ENCODE data around the gene WNT8A.
"Not testable (repeated sequence)": the region's sequence is repeated elsewhere in the genome, so short reads cannot be mapped to it uniquely, and the experiment has no call there.

Gene WNT8A, protein sequence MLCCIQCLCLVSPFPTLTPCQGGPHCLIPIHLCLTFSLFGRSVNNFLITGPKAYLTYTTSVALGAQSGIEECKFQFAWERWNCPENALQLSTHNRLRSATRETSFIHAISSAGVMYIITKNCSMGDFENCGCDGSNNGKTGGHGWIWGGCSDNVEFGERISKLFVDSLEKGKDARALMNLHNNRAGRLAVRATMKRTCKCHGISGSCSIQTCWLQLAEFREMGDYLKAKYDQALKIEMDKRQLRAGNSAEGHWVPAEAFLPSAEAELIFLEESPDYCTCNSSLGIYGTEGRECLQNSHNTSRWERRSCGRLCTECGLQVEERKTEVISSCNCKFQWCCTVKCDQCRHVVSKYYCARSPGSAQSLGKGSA

DNA sequence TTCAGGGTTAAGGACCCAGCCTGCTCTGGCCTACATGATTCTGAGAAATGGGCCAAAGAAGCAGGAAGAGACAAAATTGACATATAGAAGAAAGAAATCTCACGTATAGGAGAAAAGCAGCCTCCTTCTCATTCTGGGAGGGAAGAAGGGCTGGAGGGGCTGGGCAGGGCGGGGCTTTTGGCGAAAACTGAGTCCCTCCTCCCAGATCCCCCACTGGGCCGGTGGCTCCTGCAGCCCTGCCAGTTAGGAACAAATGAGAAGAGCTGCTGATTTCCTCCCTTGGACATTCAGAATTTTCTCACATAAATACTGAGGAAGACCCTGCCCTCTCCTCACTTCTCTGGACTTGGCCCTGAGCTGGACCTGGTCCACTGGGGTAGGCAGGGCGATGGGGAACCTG is at the start of gene WNT8A:
WNT8A (plus strand) TSS at position 332 of the 400 bp plus-strand sequence. CDS start 95 bp downstream, outside the sequence.
- DNase-seq = no peak

DNA sequence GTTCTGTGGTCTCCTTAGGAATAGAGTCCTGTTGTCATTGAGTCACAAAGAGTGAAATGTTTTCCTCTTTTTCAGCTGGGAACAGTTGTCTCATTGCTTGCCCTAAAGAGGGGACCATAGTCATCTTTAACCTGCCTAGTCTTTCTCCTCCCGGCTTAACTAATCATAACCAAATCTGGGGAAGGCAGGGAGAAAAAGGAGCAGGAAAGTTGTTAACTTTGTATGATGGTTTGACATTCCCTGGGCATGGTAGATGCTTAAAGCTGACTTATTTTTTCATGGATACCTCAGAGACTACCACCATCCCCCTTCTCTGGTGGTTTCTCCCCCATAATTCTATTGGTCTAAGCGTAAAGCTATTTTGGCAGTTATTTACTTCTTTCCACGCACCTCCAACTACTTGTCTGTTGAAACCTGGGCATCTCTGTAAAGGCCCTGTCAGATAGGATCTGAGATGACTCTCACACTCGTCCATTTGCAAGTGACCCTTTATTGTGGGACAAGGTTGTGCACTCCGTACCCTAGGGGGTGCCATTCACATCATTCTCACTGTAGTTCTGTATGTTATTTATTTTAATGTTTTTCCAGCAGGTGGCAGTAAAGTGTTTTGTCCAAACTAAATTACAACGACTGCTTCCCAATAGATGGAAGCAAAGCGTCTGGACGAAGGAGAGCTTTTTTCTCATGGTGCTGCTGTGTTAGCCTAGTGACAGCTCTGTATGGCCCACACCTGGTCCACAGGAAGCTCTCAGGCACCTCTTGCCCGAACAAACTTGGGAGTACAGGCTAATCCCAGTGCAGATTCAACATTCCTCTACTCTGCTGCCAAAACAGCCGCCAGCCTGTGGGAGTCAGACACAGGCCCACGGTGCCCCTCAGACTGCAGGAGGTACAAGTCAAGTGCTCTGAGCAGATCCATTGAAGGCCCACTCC is 48.0 kb upstream of the WNT8A start:
- peak; percentile 61 for DNase-seq

DNA sequence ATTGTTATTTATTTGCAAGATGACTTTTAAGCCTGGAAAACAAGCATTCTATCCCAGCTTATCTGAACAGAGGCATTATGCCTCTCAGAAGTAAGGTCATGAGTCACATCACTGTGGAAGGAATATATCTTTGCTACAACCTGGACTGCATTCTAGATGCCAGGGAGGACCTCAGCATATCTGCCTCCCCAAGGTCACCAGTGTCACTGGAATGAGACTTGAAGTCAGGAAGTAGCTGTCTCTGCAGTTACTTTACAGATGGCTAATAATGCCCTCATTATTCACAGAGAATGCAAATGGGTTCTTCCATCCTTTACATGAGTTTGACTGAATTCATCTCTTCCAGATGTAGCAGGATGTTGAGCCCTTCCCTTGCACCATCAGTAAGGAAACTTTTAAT is 46.6 kb upstream of the WNT8A start:
- DNase-seq = no peak

DNA sequence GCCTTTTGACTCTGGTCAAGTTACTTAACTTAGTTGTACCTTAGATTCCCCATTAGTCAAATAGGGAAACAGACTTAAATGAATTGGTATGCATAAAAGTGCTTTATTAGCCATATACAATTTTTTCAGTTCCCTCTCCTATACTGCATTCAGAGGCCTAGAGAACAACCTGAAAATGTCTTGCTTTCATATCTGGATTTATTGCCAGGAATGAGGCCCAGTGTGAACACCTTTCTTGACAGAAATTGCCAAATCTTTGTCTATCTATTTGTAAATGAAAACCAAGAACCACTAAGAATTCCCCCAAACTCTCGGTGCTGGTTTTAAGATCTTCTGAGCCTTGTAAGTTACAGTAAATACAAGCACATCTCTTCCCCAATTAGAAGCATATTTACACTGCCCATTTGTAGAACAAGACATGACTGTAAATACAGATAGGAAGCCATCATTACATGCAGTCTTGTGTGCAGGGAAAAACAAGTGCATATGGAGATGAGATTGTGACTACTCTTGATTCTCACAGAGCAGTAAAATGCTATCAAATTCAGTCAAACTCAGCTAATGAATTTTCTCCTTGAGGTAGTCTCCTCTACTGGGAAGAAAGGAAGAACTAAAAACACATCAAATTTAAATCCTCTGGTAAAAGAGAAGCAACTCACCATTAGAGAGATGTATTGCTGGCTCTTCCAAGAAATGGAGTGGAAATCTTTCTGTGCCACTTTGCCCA is 45.8 kb upstream of the WNT8A start:
- no peak for DNase-seq

GRCh38 chr5:138038826-138039225 is 45.0 kb upstream of the WNT8A start:
- no peak for DNase-seq

GRCh38 chr5:138045283-138045682 is 38.5 kb upstream of the WNT8A start:
- DNase-seq = not testable (repeated sequence)

- DNase-seq = no peak
Observed at GRCh38 chr5:138051441-138052296, 32.2 kb upstream of the WNT8A start.

DNA sequence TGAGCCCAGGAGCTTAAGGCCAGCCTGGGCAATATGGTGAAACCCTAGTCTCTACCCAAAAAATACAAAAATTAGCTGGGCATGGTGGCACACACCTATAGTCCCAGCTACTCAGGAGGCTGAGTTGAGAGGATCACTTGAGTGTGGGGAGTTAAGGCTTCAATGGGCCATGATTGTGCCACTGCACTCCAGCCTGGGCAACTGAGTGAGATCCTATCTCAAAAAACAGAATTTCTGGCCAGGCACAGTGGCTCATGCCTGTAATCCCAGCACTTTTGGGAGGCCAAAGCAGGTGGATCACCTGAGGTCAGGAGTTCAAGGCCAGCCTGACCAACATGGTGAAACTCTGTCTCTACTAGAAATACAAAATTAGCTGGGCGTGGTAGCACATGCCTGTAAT is 31.1 kb upstream of the WNT8A start:
- not testable (repeated sequence) for DNase-seq

DNA sequence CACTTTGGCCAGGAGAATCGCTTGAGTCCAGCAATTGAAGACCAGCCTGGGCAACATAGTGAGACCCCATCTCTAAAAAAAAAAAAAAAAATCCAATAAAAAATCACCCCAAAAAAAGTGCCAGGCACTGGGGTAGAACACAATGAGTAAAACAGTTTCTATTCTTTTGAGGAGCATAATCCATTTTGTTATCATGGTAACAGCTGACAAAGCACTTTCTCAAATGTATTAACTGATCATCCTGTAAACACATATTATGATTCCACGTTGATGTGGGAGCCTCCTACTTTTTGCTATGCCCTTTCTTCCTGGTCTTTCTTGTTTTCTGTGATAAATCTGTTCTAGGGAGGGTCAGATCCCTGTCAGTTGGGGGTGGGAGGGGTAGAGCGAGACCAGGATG is 30.3 kb upstream of the WNT8A start:
- no peak for DNase-seq

DNA sequence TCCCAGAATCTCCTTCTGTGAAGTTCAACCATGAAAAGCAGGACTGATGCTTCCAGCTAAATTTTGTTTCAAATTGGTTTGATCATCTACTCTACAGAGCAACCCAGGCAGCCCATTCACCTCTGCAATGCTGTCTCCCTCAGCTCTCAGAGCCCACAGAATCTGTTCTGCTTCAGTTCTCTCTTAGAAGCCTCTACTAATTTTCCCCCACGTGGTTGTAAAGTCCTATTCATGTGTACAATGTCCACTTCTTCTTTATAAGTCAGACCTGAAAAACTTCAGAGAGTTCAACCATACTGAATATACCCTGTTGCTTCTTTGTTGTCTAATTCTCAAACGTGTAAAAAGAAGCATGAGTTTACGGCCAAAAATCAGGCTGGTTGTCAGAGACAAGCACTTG is 29.6 kb upstream of the WNT8A start:
- DNase-seq = no peak

DNA sequence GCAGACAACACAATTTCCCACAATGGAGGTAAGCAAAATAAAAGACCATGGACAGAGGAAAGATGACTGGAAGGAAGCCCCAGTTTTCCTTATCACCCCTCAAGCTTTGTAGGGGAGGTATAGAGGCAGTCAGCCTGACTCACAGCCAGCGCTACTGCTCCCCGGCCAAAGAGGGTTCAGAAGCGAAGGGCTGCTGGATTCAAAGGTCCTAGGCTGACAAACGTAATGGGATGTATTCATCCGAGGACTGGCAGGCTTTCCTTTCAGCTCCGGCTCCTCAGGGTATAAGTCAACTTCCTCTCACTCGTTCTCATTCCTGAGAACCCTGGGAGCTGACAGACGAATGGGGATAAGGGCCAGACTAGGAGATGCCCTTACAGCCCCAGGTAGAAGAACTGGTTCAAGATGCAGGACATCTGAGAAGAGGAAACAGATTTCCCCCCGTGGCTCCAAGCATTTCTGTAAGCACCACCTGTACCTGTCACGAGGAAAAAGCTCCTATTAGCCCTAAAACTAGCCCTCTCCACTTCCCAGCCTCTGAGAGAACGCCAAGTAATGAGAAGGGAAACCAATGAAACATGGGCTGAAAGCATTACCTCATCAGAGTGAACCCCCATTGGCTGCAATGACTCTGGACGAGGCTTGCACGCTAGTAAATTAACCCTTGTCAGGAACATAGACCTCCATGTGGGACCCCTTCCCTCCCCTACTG is 28.8 kb upstream of the WNT8A start:
- DNase-seq = no peak

- no peak for DNase-seq
Observed at GRCh38 chr5:138064526-138064925, 19.3 kb upstream of the WNT8A start.

DNA sequence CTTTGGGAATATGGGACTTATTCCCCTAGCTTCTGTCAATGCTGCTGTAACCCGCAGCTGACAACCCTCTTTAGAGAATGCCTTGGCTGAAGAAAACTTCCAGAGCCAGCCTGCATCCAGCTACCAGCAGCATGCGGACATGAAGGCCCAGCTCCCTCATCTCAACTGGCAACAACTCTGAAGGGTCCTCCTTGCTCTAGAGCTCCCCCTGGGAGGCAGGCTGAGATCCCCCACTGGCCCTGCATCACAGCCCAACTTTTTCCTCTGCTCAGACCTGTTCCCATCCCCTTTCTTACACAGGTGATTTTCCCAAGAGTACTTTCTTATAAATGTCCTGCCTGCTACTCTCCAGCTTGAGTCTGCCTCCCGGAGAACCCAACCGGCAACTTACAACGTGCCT is 18.7 kb upstream of the WNT8A start:
- peak; percentile 5 for DNase-seq

DNA sequence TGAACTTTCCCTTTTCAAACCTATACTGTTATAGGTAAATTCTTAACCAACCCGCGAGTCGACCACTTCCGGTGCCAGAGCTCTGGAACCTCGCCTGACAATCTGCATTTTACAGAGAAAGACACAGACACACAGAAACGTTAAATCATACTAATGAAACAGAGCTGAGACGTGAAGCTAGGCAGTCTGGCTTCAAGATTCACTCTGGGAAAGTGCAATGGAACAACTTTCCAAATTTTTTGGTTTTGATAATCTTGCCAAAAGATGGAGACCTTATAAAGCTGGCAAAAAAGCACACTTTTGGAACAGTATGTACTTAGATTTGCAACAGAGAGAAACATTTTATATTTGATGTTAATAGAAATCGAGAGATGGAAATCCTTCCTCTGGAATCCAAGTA is 15.9 kb upstream of the WNT8A start:
- DNase-seq = no peak

- DNase-seq = peak; percentile 73
Observed at GRCh38 chr5:138068742-138069600, 14.9 kb upstream of the WNT8A start.

DNA sequence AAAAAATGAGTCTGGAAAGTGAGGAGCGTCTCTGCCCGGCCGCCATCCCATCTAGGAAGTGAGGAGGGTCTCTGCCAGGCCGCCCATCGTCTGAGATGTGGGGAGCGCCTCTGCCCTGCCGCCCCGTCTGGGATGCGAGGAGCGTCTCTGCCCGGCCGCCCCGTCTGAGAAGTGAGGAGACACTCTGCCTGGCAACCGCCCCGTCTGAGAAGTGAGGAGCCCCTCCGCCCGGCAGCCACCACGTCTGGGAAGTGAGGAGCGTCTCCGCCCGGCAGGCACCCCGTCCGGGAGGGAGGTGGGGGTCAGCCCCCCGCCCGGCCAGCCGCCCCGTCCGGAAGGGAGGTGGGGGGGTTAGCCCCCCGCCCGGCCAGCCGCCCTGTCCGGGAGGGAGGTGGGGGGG is 13.8 kb upstream of the WNT8A start:
- DNase-seq = not testable (repeated sequence)

GRCh38 chr5:138077064-138077696 is 6.7 kb upstream of the WNT8A start:
- DNase-seq = peak; percentile 44

DNA sequence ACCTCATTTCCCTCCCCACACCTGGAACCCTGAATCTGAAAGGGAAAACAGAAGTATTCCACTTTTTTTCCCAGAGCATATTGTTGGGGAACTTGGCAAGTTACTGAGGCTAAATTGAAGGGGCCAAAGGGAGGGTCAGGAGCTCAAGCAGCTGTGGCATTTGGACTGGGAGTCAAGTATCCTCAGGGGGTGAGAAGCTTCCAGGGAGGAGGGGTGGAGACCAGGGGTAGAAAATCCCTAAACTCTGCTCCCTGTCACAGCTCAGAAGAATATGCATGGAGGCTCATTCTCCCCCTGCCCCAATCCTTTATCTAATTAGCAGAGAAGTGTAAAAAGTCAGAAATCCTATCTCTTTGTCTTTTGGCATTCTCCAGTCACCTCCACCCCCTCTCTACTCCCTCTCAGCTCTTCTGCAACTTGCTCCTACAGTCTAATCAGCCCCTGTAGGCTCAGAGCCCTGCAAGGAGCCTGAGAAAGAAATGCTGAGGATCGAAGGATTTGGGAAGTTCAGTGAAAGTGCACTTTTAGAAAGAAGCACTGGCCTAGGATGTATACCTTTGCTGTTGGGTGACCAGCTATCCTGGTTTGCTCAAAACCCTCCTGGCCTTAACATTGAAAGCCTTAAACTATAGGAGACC is 5.7 kb upstream of the WNT8A start:
- DNase-seq = no peak

DNA sequence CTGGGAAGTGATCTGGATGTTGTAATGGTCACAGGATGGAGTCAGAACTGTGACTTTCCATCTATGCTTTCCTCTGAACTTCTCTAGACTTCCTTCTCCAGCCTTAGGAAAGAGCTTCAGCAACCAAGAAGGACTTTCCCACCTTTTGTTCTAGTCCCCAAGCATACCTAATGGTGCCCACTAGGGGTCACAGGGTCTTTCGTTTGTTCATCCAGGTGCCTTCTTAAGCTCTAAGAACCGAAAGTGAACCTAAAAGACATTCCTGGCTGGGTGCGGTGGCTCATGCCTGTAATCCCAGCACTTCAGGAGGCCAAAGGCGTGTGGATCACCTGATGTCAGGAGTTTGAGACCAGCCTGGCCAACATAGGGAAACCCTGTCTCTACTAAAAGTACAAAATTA is 1.8 kb upstream of the WNT8A start:
- no peak for DNase-seq

- DNase-seq = no peak
Observed at GRCh38 chr5:138091685-138092084, 7.9 kb downstream of the WNT8A start.

All from activated naive CD4-positive, alpha-beta T cell treated with Interleukin-2 at 50 U/mL for 16 hours (primary cell).